Measurements from ENCODE around the gene SH3BGRL3.

The SH3BGRL3 gene

DNA sequence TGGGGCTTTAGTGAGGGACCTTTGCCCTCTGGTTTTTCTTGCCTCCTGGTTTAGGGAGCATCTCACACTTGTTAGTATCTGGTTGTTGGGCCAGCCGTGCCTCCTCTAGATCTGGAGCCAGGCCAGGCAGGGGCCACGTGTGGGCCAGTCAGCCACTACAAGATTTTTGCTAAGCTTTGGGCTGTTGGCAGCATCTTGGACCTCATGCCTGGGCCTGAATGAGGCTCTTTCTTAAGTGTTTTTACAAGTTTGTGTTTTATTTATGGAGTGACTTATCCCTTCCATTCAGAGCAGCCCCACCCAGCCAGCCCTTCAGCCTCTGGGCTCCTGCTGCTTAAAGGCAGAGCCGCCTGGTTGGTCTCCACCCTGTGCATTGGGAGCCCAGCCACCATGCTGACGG is 1.6 kb upstream of the SH3BGRL3 start:
- Histone ChIP-seq H3K4me1 (ENCODE audit: insufficient read depth, low read length) (peaks cover 24% of the 10 kb centered on the region), H3K36me3 (ENCODE audit: insufficient read depth, low read length) (peaks cover 43% of the 10 kb centered on the region), H3K9me3 (ENCODE audit: insufficient read depth, low read depth, low read length) (no peaks in the 10 kb centered on the region), H3K27ac (ENCODE audit: low read depth, low read length) (no peak overlapping the region), H3K4me3 (ENCODE audit: low read length) (no peak overlapping the region), H3K27me3 (ENCODE audit: insufficient read depth, low read length) (no peaks in the 10 kb centered on the region), H3K9ac (ENCODE audit: low read depth, low read length) (no peak overlapping the region)
- WGBS = 87% methylated on average over 4 of the region's 4 CpGs

GRCh38 chr1:26278724-26279455 is 996 bp upstream of the SH3BGRL3 start:
- peaks cover 24% of the 10 kb centered on the region for H3K4me1 ChIP-seq (ENCODE audit: insufficient read depth, low read length)
- WGBS = 79% methylated on average over 8 of the region's 9 CpGs
- peak overlapping the region; percentile 83 for H3K4me3 ChIP-seq (ENCODE audit: low read length)
- no peaks in the 10 kb centered on the region for H3K27me3 ChIP-seq (ENCODE audit: insufficient read depth, low read length)
- H3K36me3 ChIP-seq (ENCODE audit: insufficient read depth, low read length) = peaks cover 42% of the 10 kb centered on the region
- no peaks in the 10 kb centered on the region for H3K9me3 ChIP-seq (ENCODE audit: insufficient read depth, low read depth, low read length)
- peak overlapping the region; percentile 86; the same call in 1 of the 2 replicates for H3K27ac ChIP-seq (ENCODE audit: low read depth, low read length)
- peak overlapping the region; percentile 84 for H3K9ac ChIP-seq (ENCODE audit: low read depth, low read length)

DNA sequence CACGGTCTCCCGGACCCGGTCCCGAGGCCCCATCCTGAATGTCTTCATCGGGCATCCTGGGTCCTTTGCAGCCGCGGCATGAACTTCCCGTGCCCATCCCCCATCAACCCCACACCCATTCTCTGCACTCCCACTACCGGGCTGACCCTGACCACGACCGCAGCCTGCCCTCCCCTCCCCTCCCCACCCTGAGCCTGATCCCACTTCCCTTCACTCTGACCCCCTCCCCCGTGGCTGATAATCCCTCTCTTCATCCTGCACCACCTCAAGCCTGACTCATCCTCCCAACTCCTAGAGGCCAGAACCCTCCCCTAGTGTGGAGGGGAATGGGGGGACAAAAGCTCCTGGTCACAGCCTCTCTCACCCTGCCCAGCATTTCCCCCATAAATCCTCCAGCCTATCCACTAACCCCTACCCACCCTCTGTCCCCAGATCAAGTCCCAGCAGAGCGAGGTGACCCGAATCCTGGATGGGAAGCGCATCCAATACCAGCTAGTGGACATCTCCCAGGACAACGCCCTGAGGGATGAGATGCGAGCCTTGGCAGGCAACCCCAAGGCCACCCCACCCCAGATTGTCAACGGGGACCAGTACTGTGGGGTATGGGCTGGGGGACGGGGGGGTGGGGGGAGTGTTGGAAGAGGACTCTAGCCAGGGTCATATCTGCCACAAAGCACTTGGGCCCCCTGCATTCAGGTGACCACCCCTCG is 602 bp downstream of the SH3BGRL3 start:
- Histone ChIP-seq H3K36me3 (ENCODE audit: insufficient read depth, low read length) (peaks cover 30% of the 10 kb centered on the region), H3K4me3 (ENCODE audit: low read length) (peak overlapping the region; percentile 83), H3K27ac (ENCODE audit: low read depth, low read length) (peak overlapping the region; percentile 86), H3K9me3 (ENCODE audit: insufficient read depth, low read depth, low read length) (no peaks in the 10 kb centered on the region), H3K27me3 (ENCODE audit: insufficient read depth, low read length) (no peaks in the 10 kb centered on the region), H3K9ac (ENCODE audit: low read depth, low read length) (peak overlapping the region; percentile 84), H3K4me1 (ENCODE audit: insufficient read depth, low read length) (peaks cover 24% of the 10 kb centered on the region)
- WGBS = 28% methylated on average over 20 of the region's 20 CpGs

- 92% methylated on average over 5 of the region's 5 CpGs for WGBS
- H3K4me1 ChIP-seq (ENCODE audit: insufficient read depth, low read length) = peaks cover 20% of the 10 kb centered on the region
- peak overlapping the region; percentile 83 for H3K4me3 ChIP-seq (ENCODE audit: low read length)
- H3K9me3 ChIP-seq (ENCODE audit: insufficient read depth, low read depth, low read length) = no peaks in the 10 kb centered on the region
- H3K27ac ChIP-seq (ENCODE audit: low read depth, low read length) = peak overlapping the region; percentile 34; the same call in 1 of the 2 replicates
- H3K27me3 ChIP-seq (ENCODE audit: insufficient read depth, low read length) = no peaks in the 10 kb centered on the region
- H3K36me3 ChIP-seq (ENCODE audit: insufficient read depth, low read length) = peaks cover 23% of the 10 kb centered on the region
- no peak overlapping the region for H3K9ac ChIP-seq (ENCODE audit: low read depth, low read length)
These were observed 1.4 kb downstream of the SH3BGRL3 start for GRCh38 chr1:26281091-26281958.

DNA sequence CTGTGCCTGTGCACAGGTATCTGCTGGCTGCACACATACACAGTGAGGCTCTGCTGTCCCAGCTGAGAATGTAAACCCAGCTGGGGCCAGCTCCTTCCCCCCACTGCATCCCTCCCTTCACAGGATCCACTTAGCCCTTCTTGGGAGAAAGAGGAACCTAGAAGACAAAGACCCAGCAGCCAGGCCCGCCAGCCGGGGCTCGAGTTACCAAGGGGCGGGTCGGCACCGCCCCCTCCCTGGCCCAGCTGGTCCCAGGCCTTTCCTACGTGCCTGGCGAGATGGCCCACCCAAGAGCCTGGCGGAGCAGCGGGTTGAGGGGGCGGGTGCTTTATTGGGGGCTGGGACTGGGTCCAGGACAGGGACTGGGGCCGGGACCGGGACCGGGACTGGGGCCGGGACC is 2.1 kb downstream of the SH3BGRL3 start:
- H3K9me3 ChIP-seq (ENCODE audit: insufficient read depth, low read depth, low read length) = no peaks in the 10 kb centered on the region
- peak overlapping the region; percentile 34; the same call in 1 of the 2 replicates for H3K27ac ChIP-seq (ENCODE audit: low read depth, low read length)
- H3K27me3 ChIP-seq (ENCODE audit: insufficient read depth, low read length) = no peaks in the 10 kb centered on the region
- no peak overlapping the region for H3K9ac ChIP-seq (ENCODE audit: low read depth, low read length)
- H3K4me1 ChIP-seq (ENCODE audit: insufficient read depth, low read length) = peaks cover 20% of the 10 kb centered on the region
- peak overlapping the region; percentile 8 for H3K4me3 ChIP-seq (ENCODE audit: low read length)
- WGBS = 8% methylated on average over 15 of the region's 15 CpGs
- H3K36me3 ChIP-seq (ENCODE audit: insufficient read depth, low read length) = peaks cover 16% of the 10 kb centered on the region

DNA sequence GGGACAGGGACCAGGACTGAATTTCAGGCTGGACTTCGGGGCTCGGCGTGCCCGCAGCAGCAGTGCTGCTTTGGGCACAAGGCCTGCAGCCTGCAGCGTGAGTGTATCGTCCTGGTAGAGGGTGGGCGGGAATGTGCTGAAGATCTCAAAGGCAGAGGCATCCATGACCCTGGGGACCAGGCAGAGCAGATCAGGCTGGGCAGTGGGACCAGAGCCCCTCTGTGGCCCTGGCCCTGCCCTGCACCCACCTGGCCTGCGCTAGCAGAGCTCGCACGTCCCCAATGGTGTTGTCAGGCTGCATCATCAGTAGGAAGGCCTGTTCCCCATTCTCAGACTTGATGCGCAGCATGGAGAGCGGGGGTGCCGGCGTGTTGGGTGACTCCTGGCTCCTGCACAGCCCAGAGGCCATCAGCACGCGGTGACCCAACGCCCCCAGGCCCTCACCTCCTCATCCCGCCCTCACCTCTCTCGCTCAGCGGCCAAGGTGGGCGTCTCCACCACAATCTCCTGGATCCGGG is 2.6 kb downstream of the SH3BGRL3 start:
- H3K4me1 ChIP-seq (ENCODE audit: insufficient read depth, low read length) = peaks cover 20% of the 10 kb centered on the region
- no peaks in the 10 kb centered on the region for H3K9me3 ChIP-seq (ENCODE audit: insufficient read depth, low read depth, low read length)
- H3K36me3 ChIP-seq (ENCODE audit: insufficient read depth, low read length) = peaks cover 11% of the 10 kb centered on the region
- 82% methylated on average over 21 of the region's 22 CpGs for WGBS
- no peaks in the 10 kb centered on the region for H3K27me3 ChIP-seq (ENCODE audit: insufficient read depth, low read length)
- peak overlapping the region; percentile 23; the same call in 1 of the 2 replicates for H3K27ac ChIP-seq (ENCODE audit: low read depth, low read length)
- no peak overlapping the region for H3K9ac ChIP-seq (ENCODE audit: low read depth, low read length)
- H3K4me3 ChIP-seq (ENCODE audit: low read length) = no peak overlapping the region

DNA sequence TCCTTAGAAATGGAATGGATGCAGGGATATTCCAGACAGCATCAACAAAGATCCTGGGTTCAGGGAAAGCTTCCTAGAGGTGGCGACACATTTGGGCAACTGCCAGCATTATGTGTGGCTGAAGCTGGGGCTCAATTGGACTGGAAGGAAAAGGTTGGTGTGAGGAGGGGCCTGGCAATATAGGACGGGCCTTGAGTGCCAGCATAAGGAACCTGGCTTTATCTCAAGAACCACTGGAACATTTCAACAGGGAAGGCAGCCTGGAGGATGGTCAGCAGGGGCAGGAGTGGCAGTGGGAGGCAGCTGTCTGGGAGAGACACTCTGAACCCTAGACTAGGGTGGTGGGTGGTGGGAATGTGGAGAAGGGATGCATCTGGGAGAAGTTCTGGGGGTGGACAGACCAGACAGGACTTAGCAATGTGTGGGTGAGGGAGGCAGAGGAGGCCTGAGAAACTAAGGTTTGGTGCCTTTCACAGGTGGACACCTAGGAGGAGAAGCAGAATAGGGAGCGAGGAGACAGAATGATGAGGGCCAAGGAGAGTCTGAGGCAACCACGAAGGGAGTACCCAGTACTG is 3.5 kb downstream of the SH3BGRL3 start:
- Histone ChIP-seq H3K27ac (ENCODE audit: low read depth, low read length) (no peak overlapping the region), H3K36me3 (ENCODE audit: insufficient read depth, low read length) (peaks cover 2% of the 10 kb centered on the region; the same call in 1 of the 2 replicates), H3K4me1 (ENCODE audit: insufficient read depth, low read length) (peaks cover 20% of the 10 kb centered on the region), H3K4me3 (ENCODE audit: low read length) (no peak overlapping the region), H3K27me3 (ENCODE audit: insufficient read depth, low read length) (no peaks in the 10 kb centered on the region), H3K9me3 (ENCODE audit: insufficient read depth, low read depth, low read length) (no peaks in the 10 kb centered on the region), H3K9ac (ENCODE audit: low read depth, low read length) (no peak overlapping the region)
- WGBS = 95% methylated on average over 4 of the region's 4 CpGs

GRCh38 chr1:26283871-26284596 is 4.1 kb downstream of the SH3BGRL3 start:
- Histone ChIP-seq H3K4me3 (ENCODE audit: low read length) (no peak overlapping the region), H3K4me1 (ENCODE audit: insufficient read depth, low read length) (peaks cover 20% of the 10 kb centered on the region)
- 92% methylated on average over 12 of the region's 12 CpGs for WGBS

DNA sequence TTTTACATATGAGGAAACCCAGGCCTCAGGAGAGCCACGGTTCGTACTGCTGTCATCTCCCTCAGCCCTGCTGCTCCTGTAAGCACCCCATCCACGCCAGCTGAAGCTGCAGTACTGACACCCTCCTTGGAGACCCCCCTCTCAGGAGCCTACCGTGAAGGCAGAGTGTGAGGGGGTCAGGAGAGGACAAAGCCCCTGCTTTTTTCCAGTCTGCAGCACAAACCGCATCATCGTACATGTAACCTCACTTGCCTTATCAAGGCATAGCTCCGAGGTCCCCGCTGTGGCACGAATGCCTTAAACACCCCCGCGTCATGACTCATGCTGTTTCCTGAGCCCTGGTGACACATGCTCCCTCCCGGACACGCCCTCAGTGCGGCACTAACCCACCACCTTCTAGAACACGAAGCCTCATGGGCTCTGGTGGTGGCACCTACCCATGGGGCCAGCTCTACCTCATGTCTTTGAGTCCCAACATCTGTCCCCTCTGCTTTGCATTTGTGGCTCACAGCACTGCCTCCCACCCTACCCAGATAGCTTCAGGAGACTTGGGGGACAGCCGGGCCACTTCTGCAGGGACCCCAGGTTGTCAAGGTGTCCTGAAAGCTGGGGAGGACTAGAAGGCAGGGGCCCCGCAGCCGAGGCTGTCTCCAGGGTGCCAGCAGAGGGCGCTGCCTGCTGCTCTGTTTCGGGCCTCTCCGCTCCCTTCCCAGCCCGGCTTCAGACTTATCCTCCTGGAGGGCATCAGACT is 4.9 kb downstream of the SH3BGRL3 start:
- Histone ChIP-seq H3K27ac (ENCODE audit: low read depth, low read length) (no peak overlapping the region; the same call in 1 of the 2 replicates), H3K9ac (ENCODE audit: low read depth, low read length) (no peak overlapping the region), H3K4me1 (ENCODE audit: insufficient read depth, low read length) (peaks cover 20% of the 10 kb centered on the region), H3K27me3 (ENCODE audit: insufficient read depth, low read length) (no peaks in the 10 kb centered on the region), H3K4me3 (ENCODE audit: low read length) (no peak overlapping the region), H3K9me3 (ENCODE audit: insufficient read depth, low read depth, low read length) (no peaks in the 10 kb centered on the region), H3K36me3 (ENCODE audit: insufficient read depth, low read length) (no peaks in the 10 kb centered on the region)
- WGBS = 35% methylated on average over 22 of the region's 22 CpGs

More at GRCh38 chr1:26283871-26284596, 4.1 kb downstream of the SH3BGRL3 start:
- Histone ChIP-seq H3K36me3 (ENCODE audit: insufficient read depth, low read length) (no peaks in the 10 kb centered on the region), H3K9ac (ENCODE audit: low read depth, low read length) (no peak overlapping the region), H3K27me3 (ENCODE audit: insufficient read depth, low read length) (no peaks in the 10 kb centered on the region), H3K27ac (ENCODE audit: low read depth, low read length) (no peak overlapping the region; the same call in 1 of the 2 replicates), H3K9me3 (ENCODE audit: insufficient read depth, low read depth, low read length) (no peaks in the 10 kb centered on the region)
